GM19395 (cell line): ENCODE measurements around the gene SLC25A14.
A peak's percentile ranks its signal among the peaks of the same experiment; 100 is the strongest.

Source experiments
- ATAC-seq: cut with Tn5 transposase; IDR thresholded peaks from one replicate; pipeline ENCODE4 v1.9.1; 2021; ENCODE audit warnings: mild to moderate bottlenecking, moderate library complexity; ENCODE audit not compliant: unreplicated experiment

The SLC25A14 gene

GRCh38 chrX:130376077-130376476 lies 36.4 kb downstream of the SLC25A14 start:
- ATAC-seq: no peak

GRCh38 chrX:130378024-130378669 lies 38.4 kb downstream of the SLC25A14 start:
- ATAC-seq: no peak

- ATAC-seq: no peak
These were observed 45.8 kb downstream of the SLC25A14 start, which contains the start of gene GPR119 for GRCh38 chrX:130385520-130385919. Gene GPR119 (minus strand): TSS chrX:130385674. CDS start chrX:130385447, 227 bp downstream.

GRCh38 chrX:130386408-130386808 lies 46.7 kb downstream of the SLC25A14 start:
- ATAC-seq: no peak

- ATAC-seq: no peak
These were observed 53.8 kb downstream of the SLC25A14 start for GRCh38 chrX:130393451-130394074.

- no peak for ATAC-seq
These were observed 55.6 kb downstream of the SLC25A14 start for GRCh38 chrX:130395341-130395740.

- ATAC-seq: peak; percentile 92
These were observed 61.9 kb downstream of the SLC25A14 start, which contains the start of gene RBMX2 for GRCh38 chrX:130401415-130402207. Gene RBMX2 (plus strand): TSS chrX:130401987. CDS start chrX:130402033, 46 bp downstream.

- ATAC-seq: no peak
These were observed 62.5 kb downstream of the SLC25A14 start for GRCh38 chrX:130402208-130402684.

- ATAC-seq: no peak
These were observed 73.7 kb downstream of the SLC25A14 start for GRCh38 chrX:130413415-130413814.

GRCh38 chrX:130414800-130415199 lies 75.1 kb downstream of the SLC25A14 start:
- ATAC-seq: no peak

- ATAC-seq: no peak
These were observed 75.5 kb downstream of the SLC25A14 start for GRCh38 chrX:130415201-130415600.

GRCh38 chrX:130416785-130417184 lies 77.1 kb downstream of the SLC25A14 start:
- no peak for ATAC-seq

- ATAC-seq: no peak
These were observed 78.3 kb downstream of the SLC25A14 start for GRCh38 chrX:130418066-130418465.

- ATAC-seq: peak; percentile 38
These were observed 79.0 kb downstream of the SLC25A14 start for GRCh38 chrX:130418740-130419139.

- no peak for ATAC-seq
These were observed 79.5 kb downstream of the SLC25A14 start for GRCh38 chrX:130419263-130419662.
